Epithelial cell of umbilical artery (primary cell): Measurements from ENCODE around the gene PRR18. TPM values are rescaled to one million over a fixed set of nuclear protein-coding genes. Genes with fewer than 3 reads are reported as not detected.

ENCODE experiments used
- total RNA-seq: library from RNA; depleted of rRNA; stranded (reverse); fragments of >200 nt; gene quantifications from 2 replicates; pipeline ENCODE4 v1.2.3, GENCODE V29; 2014

PRR18 gene
- not detected in 2 replicates for total RNA-seq

GRCh38 chr6:166308033-166308768 is at the start of gene PRR18:
Gene PRR18 (minus strand): TSS chr6:166308392. CDS start chr6:166308142, 250 bp downstream.

GRCh38 chr6:166342349-166343149 is 34.4 kb upstream of the PRR18 start, which contains the start of gene SFT2D1:
Gene SFT2D1 (minus strand): TSS chr6:166342545. CDS start chr6:166342481, 64 bp downstream.

Other genes starting within 250 kb of the PRR18 start
- not detected in 2 replicates for gene TBXT, start 140.5 kb downstream of the PRR18 start, total RNA-seq
- gene SFT2D1, start 34.2 kb upstream of the PRR18 start, total RNA-seq = 35.7 and 43.6 TPM in 2 replicates
- gene MPC1, start 74.5 kb upstream of the PRR18 start, total RNA-seq = 30.5 and 31.8 TPM in 2 replicates